ENCODE results near the gene RAI14.

Gene RAI14

DNA sequence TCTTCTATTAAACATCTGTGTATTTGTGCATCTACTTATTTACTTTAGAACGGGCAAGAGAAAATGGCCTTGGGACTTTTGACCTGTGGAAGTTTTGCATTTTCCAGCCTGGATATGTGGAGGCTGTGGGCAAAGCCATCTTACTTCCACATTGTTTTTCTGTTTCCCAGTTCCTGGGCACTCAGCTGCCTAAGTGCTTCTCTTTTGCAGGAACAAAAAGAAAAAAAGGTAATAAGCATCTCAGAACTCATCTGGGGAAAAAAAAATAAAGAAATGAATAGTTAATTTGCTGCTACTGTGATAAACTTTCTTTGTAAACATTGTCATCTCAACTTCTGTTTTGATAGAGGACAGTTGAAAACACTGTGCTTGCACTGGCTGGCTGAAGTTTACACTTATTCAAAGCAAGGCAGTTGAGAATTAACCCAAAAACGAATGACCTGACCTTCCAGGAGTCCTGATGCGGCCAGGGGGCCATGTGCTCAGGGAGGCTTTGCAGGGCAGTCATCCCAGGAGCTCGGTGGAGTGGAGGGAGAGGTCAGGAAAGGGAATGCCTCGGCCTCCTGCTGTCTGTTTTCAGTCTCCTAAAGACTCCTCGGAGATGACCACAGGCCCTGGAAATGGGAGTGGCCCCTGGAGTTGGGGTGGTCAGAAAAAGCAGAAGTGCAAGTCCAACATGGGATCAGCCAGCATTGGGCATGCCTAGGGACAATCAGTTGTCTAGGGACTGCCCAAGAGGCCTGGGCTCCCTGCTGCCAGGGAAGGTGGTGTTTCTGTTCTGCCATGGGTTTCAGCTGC lies 75.5 kb downstream of the RAI14 start:
- no peak overlapping the region for H3K4me2 ChIP-seq (ENCODE audit: low read depth, low read length)
- H3F3A ChIP-seq (ENCODE audit: insufficient read depth, low read length): no peaks in the 10 kb centered on the region
- no peak overlapping the region for H3K9ac ChIP-seq (ENCODE audit: low read length)
- no peaks in the 10 kb centered on the region for H3K27me3 ChIP-seq (replicated peaks; ENCODE audit: insufficient read depth, low read length)
- no peaks in the 10 kb centered on the region for H3K4me1 ChIP-seq (ENCODE audit: low read length)
- no peak overlapping the region for H2AFZ ChIP-seq (ENCODE audit: low read length)
- no peaks in the 10 kb centered on the region for H3K36me3 ChIP-seq (replicated peaks; ENCODE audit: insufficient read depth, low read length)
- no peaks in the 10 kb centered on the region for H3K79me2 ChIP-seq (ENCODE audit: low read length)
- no peaks in the 10 kb centered on the region for H4K20me1 ChIP-seq (ENCODE audit: insufficient read depth, low read length)
- no peak for TF ChIP-seq EZH2phosphoT487 (IDR thresholded peaks at IDR 0.05; ENCODE audit: low read length)
- TF ChIP-seq, protein P1, sequence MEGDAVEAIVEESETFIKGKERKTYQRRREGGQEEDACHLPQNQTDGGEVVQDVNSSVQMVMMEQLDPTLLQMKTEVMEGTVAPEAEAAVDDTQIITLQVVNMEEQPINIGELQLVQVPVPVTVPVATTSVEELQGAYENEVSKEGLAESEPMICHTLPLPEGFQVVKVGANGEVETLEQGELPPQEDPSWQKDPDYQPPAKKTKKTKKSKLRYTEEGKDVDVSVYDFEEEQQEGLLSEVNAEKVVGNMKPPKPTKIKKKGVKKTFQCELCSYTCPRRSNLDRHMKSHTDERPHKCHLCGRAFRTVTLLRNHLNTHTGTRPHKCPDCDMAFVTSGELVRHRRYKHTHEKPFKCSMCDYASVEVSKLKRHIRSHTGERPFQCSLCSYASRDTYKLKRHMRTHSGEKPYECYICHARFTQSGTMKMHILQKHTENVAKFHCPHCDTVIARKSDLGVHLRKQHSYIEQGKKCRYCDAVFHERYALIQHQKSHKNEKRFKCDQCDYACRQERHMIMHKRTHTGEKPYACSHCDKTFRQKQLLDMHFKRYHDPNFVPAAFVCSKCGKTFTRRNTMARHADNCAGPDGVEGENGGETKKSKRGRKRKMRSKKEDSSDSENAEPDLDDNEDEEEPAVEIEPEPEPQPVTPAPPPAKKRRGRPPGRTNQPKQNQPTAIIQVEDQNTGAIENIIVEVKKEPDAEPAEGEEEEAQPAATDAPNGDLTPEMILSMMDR (IDR thresholded peaks at IDR 0.05; ENCODE audit: low read length): no peak
- no peak for TF ChIP-seq EZH2 (optimal IDR thresholded peaks at IDR 0.05; ENCODE audit: low read depth, low read length)
- H3K4me3 ChIP-seq (ENCODE audit: low read length): no peak overlapping the region
- H3K9me3 ChIP-seq (replicated peaks; ENCODE audit: insufficient read depth, low read length): no peaks in the 10 kb centered on the region
- H3K27ac ChIP-seq (ENCODE audit: low read length): no peak overlapping the region
- no peak for DNase-seq
- H3K9me2 ChIP-seq (replicated peaks; ENCODE audit: insufficient read depth, low read length): no peaks in the 10 kb centered on the region

DNA sequence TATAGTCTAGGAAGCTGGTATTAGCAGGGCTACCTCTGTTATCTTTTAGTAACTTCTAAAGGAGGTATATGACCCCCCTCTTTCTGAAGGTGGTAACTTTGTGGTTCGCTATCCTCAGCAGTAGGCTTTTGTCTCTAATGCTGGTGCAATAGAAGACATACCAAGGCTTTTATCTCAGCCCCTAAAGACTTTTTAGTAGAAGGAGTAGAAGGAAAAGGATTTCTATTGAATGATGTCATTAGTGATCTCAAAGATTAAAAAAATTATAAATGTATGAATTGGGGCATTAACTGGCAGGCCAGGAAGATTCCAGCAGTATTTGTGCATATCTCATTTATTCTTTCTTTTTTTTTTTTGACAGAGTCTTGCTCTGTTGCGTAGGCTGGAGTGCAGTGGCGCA lies 78.2 kb downstream of the RAI14 start:
- DNase-seq: no peak
- H3K27ac ChIP-seq (ENCODE audit: low read length): no peak overlapping the region
- H2AFZ ChIP-seq (ENCODE audit: low read length): no peak overlapping the region
- no peaks in the 10 kb centered on the region for H3F3A ChIP-seq (ENCODE audit: insufficient read depth, low read length)
- no peaks in the 10 kb centered on the region for H3K79me2 ChIP-seq (ENCODE audit: low read length)
- TF ChIP-seq EZH2phosphoT487 (IDR thresholded peaks at IDR 0.05; ENCODE audit: low read length) (no peak), EZH2 (optimal IDR thresholded peaks at IDR 0.05; ENCODE audit: low read depth, low read length) (no peak)
- TF ChIP-seq, protein P1 (IDR thresholded peaks at IDR 0.05; ENCODE audit: low read length): no peak
- H3K36me3 ChIP-seq (replicated peaks; ENCODE audit: insufficient read depth, low read length): no peaks in the 10 kb centered on the region
- H4K20me1 ChIP-seq (ENCODE audit: insufficient read depth, low read length): no peaks in the 10 kb centered on the region
- H3K9me2 ChIP-seq (replicated peaks; ENCODE audit: insufficient read depth, low read length): no peaks in the 10 kb centered on the region
- no peak overlapping the region for H3K4me2 ChIP-seq (ENCODE audit: low read depth, low read length)
- no peak overlapping the region for H3K4me3 ChIP-seq (ENCODE audit: low read length)
- H3K9ac ChIP-seq (ENCODE audit: low read length): no peak overlapping the region
- H3K27me3 ChIP-seq (replicated peaks; ENCODE audit: insufficient read depth, low read length): no peaks in the 10 kb centered on the region
- no peaks in the 10 kb centered on the region for H3K4me1 ChIP-seq (ENCODE audit: low read length)
- H3K9me3 ChIP-seq (replicated peaks; ENCODE audit: insufficient read depth, low read length): no peaks in the 10 kb centered on the region

DNA sequence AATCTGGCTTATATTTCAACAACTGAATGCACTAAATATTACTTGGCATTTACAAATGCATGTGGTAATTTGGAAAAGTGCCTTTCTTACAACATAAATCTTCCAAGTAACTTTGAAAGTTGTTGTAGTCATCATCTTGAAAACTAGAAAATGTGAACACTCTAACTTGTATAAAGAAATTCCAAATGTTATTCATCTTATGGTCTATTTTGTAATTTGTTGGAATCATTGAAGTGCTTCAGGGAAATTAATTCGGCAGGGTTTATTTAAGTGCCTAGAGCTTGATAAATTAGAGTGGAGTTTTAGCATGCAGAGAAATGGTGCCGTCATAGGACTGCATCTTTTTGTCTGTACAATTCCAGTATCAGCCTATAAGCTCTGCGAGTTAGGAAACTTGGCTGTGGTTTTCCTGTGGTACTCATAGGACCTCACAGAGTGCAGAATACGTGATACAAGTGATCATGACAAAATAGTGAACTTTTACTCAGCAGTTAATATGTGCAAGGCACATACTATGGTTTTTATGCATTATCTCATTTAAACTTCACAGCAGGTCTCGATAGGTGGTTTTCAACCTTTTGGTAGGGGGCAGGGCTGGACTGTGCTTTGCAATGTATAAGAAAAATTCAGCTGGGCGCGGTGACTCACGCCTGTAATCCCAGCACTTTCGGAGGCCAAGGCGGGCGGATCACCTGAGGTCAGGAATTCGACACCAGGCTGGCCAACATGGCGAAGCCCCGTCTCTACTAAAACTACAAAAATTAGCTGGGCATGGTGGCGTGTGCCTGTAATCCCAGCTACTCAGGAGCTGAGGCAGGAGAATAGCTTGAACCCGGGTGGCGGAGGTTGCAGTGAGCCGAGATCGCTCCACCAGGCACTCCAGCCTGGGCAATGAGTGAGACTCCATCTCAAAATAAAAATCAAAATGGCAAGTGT lies 79.6 kb downstream of the RAI14 start:
- H3K27ac ChIP-seq (ENCODE audit: low read length): no peak overlapping the region
- TF ChIP-seq, protein P1 (IDR thresholded peaks at IDR 0.05; ENCODE audit: low read length): no peak
- TF ChIP-seq EZH2phosphoT487 (IDR thresholded peaks at IDR 0.05; ENCODE audit: low read length): no peak
- TF ChIP-seq EZH2 (optimal IDR thresholded peaks at IDR 0.05; ENCODE audit: low read depth, low read length): no peak
- no peaks in the 10 kb centered on the region for H3K9me2 ChIP-seq (replicated peaks; ENCODE audit: insufficient read depth, low read length)
- no peaks in the 10 kb centered on the region for H3F3A ChIP-seq (ENCODE audit: insufficient read depth, low read length)
- no peaks in the 10 kb centered on the region for H3K79me2 ChIP-seq (ENCODE audit: low read length)
- H3K9ac ChIP-seq (ENCODE audit: low read length): no peak overlapping the region
- no peak overlapping the region for H2AFZ ChIP-seq (ENCODE audit: low read length)
- no peaks in the 10 kb centered on the region for H4K20me1 ChIP-seq (ENCODE audit: insufficient read depth, low read length)
- H3K4me2 ChIP-seq (ENCODE audit: low read depth, low read length): no peak overlapping the region
- no peaks in the 10 kb centered on the region for H3K27me3 ChIP-seq (replicated peaks; ENCODE audit: insufficient read depth, low read length)
- no peaks in the 10 kb centered on the region for H3K9me3 ChIP-seq (replicated peaks; ENCODE audit: insufficient read depth, low read length)
- H3K4me3 ChIP-seq (ENCODE audit: low read length): no peak overlapping the region
- no peaks in the 10 kb centered on the region for H3K36me3 ChIP-seq (replicated peaks; ENCODE audit: insufficient read depth, low read length)
- no peaks in the 10 kb centered on the region for H3K4me1 ChIP-seq (ENCODE audit: low read length)
- DNase-seq: no peak

Measured in MM.1S (cell line).